ENCODE data around the gene UBAP2L.
"Not testable (repeated sequence)": the region's sequence is repeated elsewhere in the genome, so short reads cannot be mapped to it uniquely, and the experiment has no call there.

Gene UBAP2L

GRCh38 chr1:154198756-154199562 is 21.8 kb upstream of the UBAP2L start:
- H3K9ac ChIP-seq (ENCODE audit: low read depth in 1 of 2, low read length in 2 of 2) = no peak overlapping the region
- H3K4me3 ChIP-seq (ENCODE audit: low read depth in 1 of 2, low read length in 2 of 2) = no peak overlapping the region
- H3K36me3 ChIP-seq (ENCODE audit: control insufficient read depth in 1 of 2, insufficient read depth in 2 of 2, low read length in 2 of 2) = no peaks in the 10 kb centered on the region
- no peaks in the 10 kb centered on the region for H3K9me3 ChIP-seq (ENCODE audit: control insufficient read depth in 1 of 2, low read length in 2 of 2)
- H3K27me3 ChIP-seq (ENCODE audit: control insufficient read depth in 1 of 2, insufficient read depth in 2 of 2, low read length in 2 of 2) = peaks cover 0 to 3% of the 10 kb centered on the region in 2 donors
- H3K27ac ChIP-seq (ENCODE audit: low read depth, low read length) = no peak overlapping the region
- H3K4me1 ChIP-seq (ENCODE audit: control insufficient read depth in 1 of 2, insufficient read depth in 2 of 2, low read length in 2 of 2) = no peaks in the 10 kb centered on the region

DNA sequence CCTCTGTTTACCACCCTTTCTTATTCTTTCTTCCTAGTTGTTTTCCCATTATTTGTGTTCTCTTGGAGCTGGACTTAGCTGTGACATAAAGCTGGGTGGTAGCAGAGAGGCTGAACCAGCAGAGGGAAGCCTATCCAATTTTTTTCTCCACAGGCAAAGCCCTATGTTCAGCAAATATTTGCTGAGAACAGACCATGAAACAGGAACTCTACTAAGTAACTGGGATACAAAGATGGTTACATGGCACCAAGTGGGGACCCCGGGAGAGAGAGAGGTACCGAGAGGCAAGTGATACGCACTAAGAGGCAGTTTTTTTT is 21.2 kb upstream of the UBAP2L start:
- H3K27ac ChIP-seq (ENCODE audit: low read depth, low read length) = no peak overlapping the region
- no peak overlapping the region for H3K9ac ChIP-seq (ENCODE audit: low read depth in 1 of 2, low read length in 2 of 2)

GRCh38 chr1:154205778-154206177 is 15.0 kb upstream of the UBAP2L start:
- H3K4me3 ChIP-seq (ENCODE audit: low read depth in 1 of 2, low read length in 2 of 2); H3K9ac ChIP-seq (ENCODE audit: low read depth in 1 of 2, low read length in 2 of 2); H3K27ac ChIP-seq (ENCODE audit: low read depth, low read length); H3K4me1 ChIP-seq (ENCODE audit: control insufficient read depth in 1 of 2, insufficient read depth in 2 of 2, low read length in 2 of 2); H3K9me3 ChIP-seq (ENCODE audit: control insufficient read depth in 1 of 2, low read length in 2 of 2); H3K27me3 ChIP-seq (ENCODE audit: control insufficient read depth in 1 of 2, insufficient read depth in 2 of 2, low read length in 2 of 2): not testable (repeated sequence)
- H3K36me3 ChIP-seq (ENCODE audit: control insufficient read depth in 1 of 2, insufficient read depth in 2 of 2, low read length in 2 of 2) = peaks cover 9 to 45% of the 10 kb centered on the region in 2 donors

More for the DNA sequence above, 21.2 kb upstream of the UBAP2L start:
- no peaks in the 10 kb centered on the region for H3K36me3 ChIP-seq (ENCODE audit: control insufficient read depth in 1 of 2, insufficient read depth in 2 of 2, low read length in 2 of 2)
- no peak overlapping the region for H3K4me3 ChIP-seq (ENCODE audit: low read depth in 1 of 2, low read length in 2 of 2)
- no peaks in the 10 kb centered on the region for H3K9me3 ChIP-seq (ENCODE audit: control insufficient read depth in 1 of 2, low read length in 2 of 2)
- H3K4me1 ChIP-seq (ENCODE audit: control insufficient read depth in 1 of 2, insufficient read depth in 2 of 2, low read length in 2 of 2) = no peaks in the 10 kb centered on the region
- H3K27me3 ChIP-seq (ENCODE audit: control insufficient read depth in 1 of 2, insufficient read depth in 2 of 2, low read length in 2 of 2) = peaks cover 0 to 3% of the 10 kb centered on the region in 2 donors

DNA sequence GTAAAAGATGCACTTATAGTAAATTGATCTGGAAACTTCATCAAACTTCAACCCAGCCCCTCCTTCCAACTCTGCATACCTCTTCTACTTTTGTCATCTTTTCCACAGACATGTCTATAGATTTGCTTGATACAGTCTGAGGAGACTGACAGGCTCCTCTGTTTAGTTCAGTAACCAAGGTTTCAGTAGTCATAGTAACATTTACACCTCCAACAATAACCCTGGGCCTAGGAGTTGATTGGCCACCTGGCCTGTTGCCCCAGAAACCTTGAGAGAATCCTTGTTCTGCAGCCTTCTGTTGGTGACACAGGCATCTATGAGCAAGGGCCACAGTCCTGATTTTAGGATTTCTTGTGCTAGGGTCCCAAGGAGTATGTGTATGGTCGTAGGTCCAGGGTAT is 14.6 kb upstream of the UBAP2L start, which contains the start of gene CFAP141:
Gene CFAP141 (minus strand): TSS at position 138 of the 400 bp plus-strand sequence. CDS start 26 bp downstream, at position 112.
- no peak within 1 kb of the TSS for H3K4me3 ChIP-seq (ENCODE audit: low read depth in 1 of 2, low read length in 2 of 2)
- H3K27me3 ChIP-seq (ENCODE audit: control insufficient read depth in 1 of 2, insufficient read depth in 2 of 2, low read length in 2 of 2) = no peaks in the 10 kb centered on the region
- H3K9me3 ChIP-seq (ENCODE audit: control insufficient read depth in 1 of 2, low read length in 2 of 2) = no peaks in the 10 kb centered on the region
- no peak within 1 kb of the TSS for H3K9ac ChIP-seq (ENCODE audit: low read depth in 1 of 2, low read length in 2 of 2)
- peaks cover 9 to 48% of the 10 kb centered on the region in 2 donors for H3K36me3 ChIP-seq (ENCODE audit: control insufficient read depth in 1 of 2, insufficient read depth in 2 of 2, low read length in 2 of 2)
- no peak within 1 kb of the TSS for H3K27ac ChIP-seq (ENCODE audit: low read depth, low read length)
- no peaks in the 10 kb centered on the region for H3K4me1 ChIP-seq (ENCODE audit: control insufficient read depth in 1 of 2, insufficient read depth in 2 of 2, low read length in 2 of 2)

- Histone ChIP-seq H3K9ac (ENCODE audit: low read depth in 1 of 2, low read length in 2 of 2) (no peak overlapping the region), H3K9me3 (ENCODE audit: control insufficient read depth in 1 of 2, low read length in 2 of 2) (no peaks in the 10 kb centered on the region), H3K4me3 (ENCODE audit: low read depth in 1 of 2, low read length in 2 of 2) (no peak overlapping the region), H3K36me3 (ENCODE audit: control insufficient read depth in 1 of 2, insufficient read depth in 2 of 2, low read length in 2 of 2) (peaks cover 16 to 56% of the 10 kb centered on the region in 2 donors), H3K4me1 (ENCODE audit: control insufficient read depth in 1 of 2, insufficient read depth in 2 of 2, low read length in 2 of 2) (no peaks in the 10 kb centered on the region), H3K27me3 (ENCODE audit: control insufficient read depth in 1 of 2, insufficient read depth in 2 of 2, low read length in 2 of 2) (no peaks in the 10 kb centered on the region), H3K27ac (ENCODE audit: low read depth, low read length) (no peak overlapping the region)
Observed at GRCh38 chr1:154207262-154207661, 13.5 kb upstream of the UBAP2L start.

DNA sequence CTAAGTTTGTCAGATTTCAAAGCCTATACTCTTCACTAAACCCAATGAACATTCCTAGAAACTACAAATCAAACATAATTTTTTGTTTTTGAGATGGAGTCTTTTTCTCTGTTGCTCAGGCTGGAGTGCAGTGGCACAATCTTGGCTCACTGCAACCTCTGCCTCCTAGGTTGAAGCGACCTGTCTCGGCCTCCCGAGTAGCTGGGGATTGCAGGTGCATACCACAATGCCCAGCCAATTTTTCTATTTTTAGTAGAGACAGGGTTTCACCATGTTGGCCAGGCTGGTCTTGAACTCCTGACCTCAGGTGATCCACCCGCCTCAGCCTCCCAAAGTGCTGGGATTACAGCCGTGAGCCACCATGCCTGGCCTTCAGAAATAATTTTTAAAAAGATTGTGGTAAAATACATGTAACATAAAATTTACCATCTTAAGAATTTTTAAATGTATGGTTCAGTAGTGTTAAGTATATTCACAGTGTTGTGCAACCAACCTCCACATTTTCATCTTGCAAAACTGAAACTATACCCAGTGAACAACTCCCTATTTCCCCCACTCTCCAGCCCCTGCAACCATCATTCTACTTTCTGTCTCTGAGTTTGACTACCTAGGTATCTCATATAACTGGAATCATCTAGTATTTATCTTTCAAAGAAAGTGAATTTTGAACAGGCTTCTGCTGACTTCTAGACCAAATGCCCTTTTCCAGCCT is 11.9 kb upstream of the UBAP2L start:
- Histone ChIP-seq H3K36me3 (ENCODE audit: control insufficient read depth in 1 of 2, insufficient read depth in 2 of 2, low read length in 2 of 2) (peaks cover 31 to 72% of the 10 kb centered on the region in 2 donors), H3K9ac (ENCODE audit: low read depth in 1 of 2, low read length in 2 of 2) (no peak overlapping the region), H3K9me3 (ENCODE audit: control insufficient read depth in 1 of 2, low read length in 2 of 2) (no peaks in the 10 kb centered on the region)

DNA sequence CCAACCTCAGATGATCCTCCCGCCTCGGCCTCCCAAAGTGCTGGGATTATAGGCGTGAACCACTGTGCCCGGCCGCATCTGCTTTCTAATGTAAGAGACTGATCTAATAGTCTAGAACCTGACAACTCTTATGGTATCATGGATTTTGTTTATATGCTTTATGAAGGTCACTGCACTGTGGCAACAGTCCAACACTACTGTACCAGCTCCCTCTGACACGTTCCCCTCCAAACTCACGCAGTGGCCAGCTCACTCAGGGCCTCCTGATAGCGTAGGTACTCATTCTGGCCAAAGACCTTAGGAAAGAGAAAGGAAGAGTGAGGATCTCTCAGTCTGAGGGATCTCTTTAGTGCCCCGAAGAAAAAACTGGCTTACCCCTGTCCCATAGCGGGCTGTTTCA is 8.7 kb upstream of the UBAP2L start:
- Histone ChIP-seq H3K9me3 (ENCODE audit: control insufficient read depth in 1 of 2, low read length in 2 of 2) (no peaks in the 10 kb centered on the region), H3K4me1 (ENCODE audit: control insufficient read depth in 1 of 2, insufficient read depth in 2 of 2, low read length in 2 of 2) (no peaks in the 10 kb centered on the region), H3K36me3 (ENCODE audit: control insufficient read depth in 1 of 2, insufficient read depth in 2 of 2, low read length in 2 of 2) (peaks cover 27 to 59% of the 10 kb centered on the region in 2 donors), H3K27me3 (ENCODE audit: control insufficient read depth in 1 of 2, insufficient read depth in 2 of 2, low read length in 2 of 2) (no peaks in the 10 kb centered on the region), H3K9ac (ENCODE audit: low read depth in 1 of 2, low read length in 2 of 2) (no peak overlapping the region), H3K4me3 (ENCODE audit: low read depth in 1 of 2, low read length in 2 of 2) (no peak overlapping the region), H3K27ac (ENCODE audit: low read depth, low read length) (no peak overlapping the region)

More for the DNA sequence above, 11.9 kb upstream of the UBAP2L start:
- Histone ChIP-seq H3K27me3 (ENCODE audit: control insufficient read depth in 1 of 2, insufficient read depth in 2 of 2, low read length in 2 of 2) (no peaks in the 10 kb centered on the region), H3K4me3 (ENCODE audit: low read depth in 1 of 2, low read length in 2 of 2) (no peak overlapping the region), H3K27ac (ENCODE audit: low read depth, low read length) (no peak overlapping the region), H3K4me1 (ENCODE audit: control insufficient read depth in 1 of 2, insufficient read depth in 2 of 2, low read length in 2 of 2) (no peaks in the 10 kb centered on the region)

- H3K27ac ChIP-seq (ENCODE audit: low read depth, low read length) = no peak overlapping the region
- H3K9ac ChIP-seq (ENCODE audit: low read depth in 1 of 2, low read length in 2 of 2) = no peak overlapping the region
- H3K4me1 ChIP-seq (ENCODE audit: control insufficient read depth in 1 of 2, insufficient read depth in 2 of 2, low read length in 2 of 2) = peaks cover 5 to 6% of the 10 kb centered on the region in 2 donors
- no peaks in the 10 kb centered on the region for H3K27me3 ChIP-seq (ENCODE audit: control insufficient read depth in 1 of 2, insufficient read depth in 2 of 2, low read length in 2 of 2)
- H3K36me3 ChIP-seq (ENCODE audit: control insufficient read depth in 1 of 2, insufficient read depth in 2 of 2, low read length in 2 of 2) = peaks cover 24 to 59% of the 10 kb centered on the region in 2 donors
- H3K4me3 ChIP-seq (ENCODE audit: low read depth in 1 of 2, low read length in 2 of 2) = no peak overlapping the region
- H3K9me3 ChIP-seq (ENCODE audit: control insufficient read depth in 1 of 2, low read length in 2 of 2) = no peaks in the 10 kb centered on the region
Observed at GRCh38 chr1:154213274-154213673, 7.5 kb upstream of the UBAP2L start.

- H3K36me3 ChIP-seq (ENCODE audit: control insufficient read depth in 1 of 2, insufficient read depth in 2 of 2, low read length in 2 of 2) = peaks cover 9 to 22% of the 10 kb centered on the region in 2 donors
- H3K9ac ChIP-seq (ENCODE audit: low read depth in 1 of 2, low read length in 2 of 2) = peak overlapping the region; percentile 1 to 6
- no peaks in the 10 kb centered on the region for H3K27me3 ChIP-seq (ENCODE audit: control insufficient read depth in 1 of 2, insufficient read depth in 2 of 2, low read length in 2 of 2)
- no peak overlapping the region for H3K27ac ChIP-seq (ENCODE audit: low read depth, low read length)
- peak overlapping the region; percentile 91 to 97 for H3K4me3 ChIP-seq (ENCODE audit: low read depth in 1 of 2, low read length in 2 of 2)
- H3K9me3 ChIP-seq (ENCODE audit: control insufficient read depth in 1 of 2, low read length in 2 of 2) = no peaks in the 10 kb centered on the region
- peaks cover 35 to 36% of the 10 kb centered on the region in 2 donors for H3K4me1 ChIP-seq (ENCODE audit: control insufficient read depth in 1 of 2, insufficient read depth in 2 of 2, low read length in 2 of 2)
Observed at GRCh38 chr1:154218545-154218944, 2.2 kb upstream of the UBAP2L start.

DNA sequence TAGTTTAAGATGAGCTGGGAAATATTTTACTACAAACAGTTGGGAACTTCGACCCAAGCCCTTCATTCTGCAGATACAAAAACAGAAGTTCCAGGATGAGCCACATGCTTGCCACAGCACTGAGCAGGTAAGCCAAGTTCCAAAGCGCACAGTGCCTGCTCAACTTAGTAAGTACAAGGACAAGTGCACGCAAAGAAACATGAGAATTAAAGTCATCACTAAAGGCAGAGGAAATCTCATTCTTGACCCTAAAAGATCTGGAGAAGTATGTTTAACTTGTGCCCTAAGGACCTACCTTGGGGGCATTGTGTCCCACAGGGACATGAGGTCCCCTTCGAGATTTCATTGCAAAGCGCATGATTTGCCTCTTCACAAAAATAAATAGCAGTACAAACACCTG is 1.2 kb upstream of the UBAP2L start:
- Histone ChIP-seq H3K27me3 (ENCODE audit: control insufficient read depth in 1 of 2, insufficient read depth in 2 of 2, low read length in 2 of 2) (no peaks in the 10 kb centered on the region), H3K9me3 (ENCODE audit: control insufficient read depth in 1 of 2, low read length in 2 of 2) (no peaks in the 10 kb centered on the region), H3K4me1 (ENCODE audit: control insufficient read depth in 1 of 2, insufficient read depth in 2 of 2, low read length in 2 of 2) (peaks cover 36 to 44% of the 10 kb centered on the region in 2 donors), H3K36me3 (ENCODE audit: control insufficient read depth in 1 of 2, insufficient read depth in 2 of 2, low read length in 2 of 2) (peaks cover 7 to 18% of the 10 kb centered on the region in 2 donors), H3K27ac (ENCODE audit: low read depth, low read length) (peak overlapping the region; percentile 97), H3K4me3 (ENCODE audit: low read depth in 1 of 2, low read length in 2 of 2) (peak overlapping the region; percentile 91 to 97), H3K9ac (ENCODE audit: low read depth in 1 of 2, low read length in 2 of 2) (peak overlapping the region; percentile 99 to 100)

Measured in duodenal mucosa (tissue), 2 donors.